Glomerular visceral epithelial cell (primary cell): ENCODE results near the gene LARP4B.
A peak's percentile ranks its signal among the peaks of the same experiment; 100 is the strongest.

Experiments
- DNase-seq: peaks from one replicate; pipeline ENCODE4 v3.0.0-alpha.2; 2016; ENCODE audit errors: extremely low spot score

Gene LARP4B

GRCh38 chr10:828191-828590 is 103.3 kb downstream of the LARP4B start:
- DNase-seq, result no peak

GRCh38 chr10:824946-825345 is 106.6 kb downstream of the LARP4B start:
- DNase-seq, result no peak

GRCh38 chr10:824497-824896 is 107.0 kb downstream of the LARP4B start:
- DNase-seq, result no peak

- DNase-seq, result no peak
Observed at GRCh38 chr10:822661-823367, 108.7 kb downstream of the LARP4B start.

GRCh38 chr10:822197-822596 is 109.3 kb downstream of the LARP4B start:
- DNase-seq, result no peak

- peak; percentile 18 for DNase-seq
Observed at GRCh38 chr10:821322-821721, 110.2 kb downstream of the LARP4B start.

GRCh38 chr10:819816-820215 is 111.7 kb downstream of the LARP4B start:
- no peak for DNase-seq

- DNase-seq, result no peak
Observed at GRCh38 chr10:819326-819725, 112.2 kb downstream of the LARP4B start.

GRCh38 chr10:818526-819220 is 112.8 kb downstream of the LARP4B start:
- DNase-seq, result no peak

- DNase-seq, result no peak
Observed at GRCh38 chr10:818010-818409, 113.5 kb downstream of the LARP4B start.

- no peak for DNase-seq
Observed at GRCh38 chr10:817371-817770, 114.1 kb downstream of the LARP4B start.

GRCh38 chr10:816958-817357 is 114.5 kb downstream of the LARP4B start:
- no peak for DNase-seq

- no peak for DNase-seq
Observed at GRCh38 chr10:816091-816477, 115.4 kb downstream of the LARP4B start.

GRCh38 chr10:815338-816090 is 116.0 kb downstream of the LARP4B start:
- no peak for DNase-seq

- no peak for DNase-seq
Observed at GRCh38 chr10:814536-815302, 116.8 kb downstream of the LARP4B start.

GRCh38 chr10:813286-813685 is 118.2 kb downstream of the LARP4B start:
- no peak for DNase-seq

GRCh38 chr10:812787-813186 is 118.7 kb downstream of the LARP4B start:
- no peak for DNase-seq

GRCh38 chr10:811379-812175 is 119.9 kb downstream of the LARP4B start:
- no peak for DNase-seq

GRCh38 chr10:810351-810846 is 121.1 kb downstream of the LARP4B start:
- no peak for DNase-seq

GRCh38 chr10:809671-810350 is 121.7 kb downstream of the LARP4B start:
- no peak for DNase-seq
